Coronary artery (tissue), 2 donors: ENCODE measurements around the gene ZCCHC7.

ENCODE experiments used
- DNase-seq: peaks from one replicate; pipeline ENCODE4 v3.0.0-alpha.2; 2017; ENCODE audit warnings: low spot score
- H3K27ac ChIP-seq, 2 donors: fragments of 200-600 bp; sonication (generic); one replicate each; pipeline ENCODE4 v1.5.1; 2016 to 2019
- H3K4me3 ChIP-seq: fragments of 200-600 bp; sonication (generic); 2 replicates; pipeline ENCODE4 v1.5.1; 2016; ENCODE audit warnings: mild to moderate bottlenecking, moderate library complexity
- CTCF ChIP-seq: fragments of 200-600 bp; sonication (generic); IDR thresholded peaks from one replicate; pipeline ENCODE4 v1.5.1; 2019; ENCODE audit warnings: antibody characterized with exemption

Gene ZCCHC7

GRCh38 chr9:37229455-37229854, 109.1 kb downstream of the ZCCHC7 start:
- TF ChIP-seq CTCF, result no peak

GRCh38 chr9:37229882-37230482, 109.6 kb downstream of the ZCCHC7 start:
- no peak for DNase-seq
- Histone ChIP-seq H3K27ac (no peak overlapping the region), H3K4me3 (no peak overlapping the region)
- no peak for TF ChIP-seq CTCF

More at GRCh38 chr9:37229455-37229854, 109.1 kb downstream of the ZCCHC7 start:
- H3K4me3 ChIP-seq, result no peak overlapping the region
- no peak for DNase-seq
- H3K27ac ChIP-seq, result no peak overlapping the region

- no peak for DNase-seq
Measured at GRCh38 chr9:37236822-37237221, 116.4 kb downstream of the ZCCHC7 start.

GRCh38 chr9:37238122-37238521, 117.7 kb downstream of the ZCCHC7 start:
- no peak for DNase-seq
- H3K27ac ChIP-seq, result no peak overlapping the region
- TF ChIP-seq CTCF, result no peak
- H3K4me3 ChIP-seq, result no peak overlapping the region

More at GRCh38 chr9:37236822-37237221, 116.4 kb downstream of the ZCCHC7 start:
- Histone ChIP-seq H3K27ac (no peak overlapping the region), H3K4me3 (no peak overlapping the region)
- no peak for TF ChIP-seq CTCF

- no peak for TF ChIP-seq CTCF
- no peak for DNase-seq
- Histone ChIP-seq H3K4me3 (no peak overlapping the region), H3K27ac (no peak overlapping the region)
Measured at GRCh38 chr9:37239224-37239859, 119.0 kb downstream of the ZCCHC7 start.

- no peak for TF ChIP-seq CTCF
- Histone ChIP-seq H3K4me3 (no peak overlapping the region), H3K27ac (no peak overlapping the region)
- no peak for DNase-seq
Measured at GRCh38 chr9:37239921-37240320, 119.5 kb downstream of the ZCCHC7 start.

GRCh38 chr9:37241340-37241739, 121.0 kb downstream of the ZCCHC7 start:
- Histone ChIP-seq H3K4me3 (no peak overlapping the region), H3K27ac (no peak overlapping the region)
- no peak for TF ChIP-seq CTCF
- no peak for DNase-seq
